Measurements from ENCODE around the gene RNF144A. TPM values are rescaled to one million over a fixed set of nuclear protein-coding genes. Genes with fewer than 3 reads are reported as not detected.

RNF144A gene
- total and polyA plus RNA-seq, 2 donors (not counting 3 experiments of a cell fraction or from before 2014, with no cell fraction given) = 9.7 to 28.8 TPM

DNA sequence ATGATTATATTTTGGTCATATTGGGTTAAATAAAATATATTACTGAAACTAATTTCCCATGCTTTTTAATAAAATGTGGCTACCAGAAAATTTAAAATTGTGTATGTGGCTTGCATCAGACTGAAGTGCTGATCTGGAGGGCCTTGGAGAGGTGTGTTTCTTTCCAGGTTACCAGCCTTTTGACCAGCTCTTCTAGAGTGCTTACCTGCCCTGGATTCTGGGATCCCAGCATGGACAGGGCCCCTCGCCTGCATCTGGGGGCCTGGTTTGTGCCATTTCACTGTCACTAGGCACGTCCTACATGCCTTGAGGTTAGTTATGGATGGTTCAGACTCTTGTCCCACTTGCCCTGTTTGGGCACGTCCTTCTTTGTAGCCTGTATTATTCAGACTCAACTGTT lies 10.5 kb downstream of the RNF144A start:
- Histone ChIP-seq H4K20me1 (replicated peaks; ENCODE audit: control insufficient read depth, extremely low read depth, insufficient read depth, low read length) (no peaks in the 10 kb centered on the region), H3K27ac (ENCODE audit: insufficient read depth, low read depth, low read length) (no peak overlapping the region), H3K36me3 (ENCODE audit: control insufficient read depth in 2 of 2, extremely low read depth in 1 of 2, insufficient read depth in 2 of 2, low read length in 2 of 2) (no peaks in the 10 kb centered on the region), H3K79me2 (ENCODE audit: control insufficient read depth, insufficient read depth, low read length) (no peaks in the 10 kb centered on the region), H3K4me2 (ENCODE audit: insufficient read depth, low read length) (no peak overlapping the region), H3K9ac (replicated peaks; ENCODE audit: extremely low read depth, insufficient read depth, low read length) (no peak overlapping the region), H3K4me1 (ENCODE audit: control insufficient read depth, extremely low read depth, insufficient read depth, low read length) (no peaks in the 10 kb centered on the region), H3K9me3 (replicated peaks; ENCODE audit: control insufficient read depth, insufficient read depth, low read length) (no peaks in the 10 kb centered on the region), H3K27me3 (ENCODE audit: control insufficient read depth in 2 of 2, insufficient read depth in 2 of 2, low read length in 2 of 2) (no peaks in the 10 kb centered on the region), H3K9me1 (replicated peaks; ENCODE audit: control insufficient read depth, extremely low read depth, insufficient read depth, low read length) (no peaks in the 10 kb centered on the region), H3K4me3 (replicated peaks in 1 of 3; ENCODE audit: insufficient read depth in 1 of 3, low read depth in 1 of 3, low read length in 3 of 3) (no peak overlapping the region), H2AFZ (ENCODE audit: low read depth, low read length) (no peak overlapping the region)
- no peak for TF ChIP-seq POLR2AphosphoS5 (IDR thresholded peaks at IDR 0.05; ENCODE audit: insufficient read depth, low read depth, low read length)
- no peak for TF ChIP-seq FOS (IDR thresholded peaks at IDR 0.05; ENCODE audit: borderline replicate concordance, insufficient read depth, low read length)
- TF ChIP-seq, protein P1, sequence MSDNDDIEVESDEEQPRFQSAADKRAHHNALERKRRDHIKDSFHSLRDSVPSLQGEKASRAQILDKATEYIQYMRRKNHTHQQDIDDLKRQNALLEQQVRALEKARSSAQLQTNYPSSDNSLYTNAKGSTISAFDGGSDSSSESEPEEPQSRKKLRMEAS (IDR thresholded peaks at IDR 0.05; ENCODE audit: insufficient read depth, insufficient read length) = no peak
- no peak for TF ChIP-seq MYC (IDR thresholded peaks at IDR 0.05; ENCODE audit: low read depth, low read length)
- TF ChIP-seq, protein P2, sequence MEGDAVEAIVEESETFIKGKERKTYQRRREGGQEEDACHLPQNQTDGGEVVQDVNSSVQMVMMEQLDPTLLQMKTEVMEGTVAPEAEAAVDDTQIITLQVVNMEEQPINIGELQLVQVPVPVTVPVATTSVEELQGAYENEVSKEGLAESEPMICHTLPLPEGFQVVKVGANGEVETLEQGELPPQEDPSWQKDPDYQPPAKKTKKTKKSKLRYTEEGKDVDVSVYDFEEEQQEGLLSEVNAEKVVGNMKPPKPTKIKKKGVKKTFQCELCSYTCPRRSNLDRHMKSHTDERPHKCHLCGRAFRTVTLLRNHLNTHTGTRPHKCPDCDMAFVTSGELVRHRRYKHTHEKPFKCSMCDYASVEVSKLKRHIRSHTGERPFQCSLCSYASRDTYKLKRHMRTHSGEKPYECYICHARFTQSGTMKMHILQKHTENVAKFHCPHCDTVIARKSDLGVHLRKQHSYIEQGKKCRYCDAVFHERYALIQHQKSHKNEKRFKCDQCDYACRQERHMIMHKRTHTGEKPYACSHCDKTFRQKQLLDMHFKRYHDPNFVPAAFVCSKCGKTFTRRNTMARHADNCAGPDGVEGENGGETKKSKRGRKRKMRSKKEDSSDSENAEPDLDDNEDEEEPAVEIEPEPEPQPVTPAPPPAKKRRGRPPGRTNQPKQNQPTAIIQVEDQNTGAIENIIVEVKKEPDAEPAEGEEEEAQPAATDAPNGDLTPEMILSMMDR (IDR thresholded peaks at IDR 0.05; ENCODE audit: extremely low read depth in 1 of 2, insufficient read depth in 1 of 2, low read depth in 1 of 2, low read length in 2 of 2) = no peak
- TF ChIP-seq EZH2 (IDR thresholded peaks at IDR 0.05; ENCODE audit: borderline replicate concordance, low read depth, low read length, severe bottlenecking) = no peak
- TF ChIP-seq GATA2 (IDR thresholded peaks at IDR 0.05; ENCODE audit: insufficient read depth, insufficient read length, low read depth, low read length) = no peak
- no peak for TF ChIP-seq POLR2A (IDR thresholded peaks at IDR 0.05; ENCODE audit: low read depth, low read length)
- no peak for TF ChIP-seq JUN (IDR thresholded peaks at IDR 0.05; ENCODE audit: borderline replicate concordance, insufficient read depth, insufficient read length, low read depth)
- dilution Hi-C loops (cut with MboI; ENCODE audit: extremely low pct_ligation_motif_present, low sequenced_read_pairs) (no loop called here), intact Hi-C loops (cut with micrococcal nuclease) (loop anchor here (2.0 kb wide), 1 partner anchor 19 kb away; no protein-coding TSS in a partner anchor)
- ChIA-PET POLR2A (no interaction called here), CTCF (interaction anchor here (1.4 to 1.5 kb wide), 2 partner anchors 30 to 117 kb away, joined by 3 to 4 read pairs; no protein-coding TSS in a partner anchor)
- FAIRE-seq (no peak), DNase-seq (ENCODE audit: low read depth, low spot score) (no peak)
- no TSS peak for BruUV-seq (replicated peaks)

All from endothelial cell of umbilical vein (primary cell).